ENCODE measurements around the gene RAD51AP1. TPM values are rescaled to one million over a fixed set of nuclear protein-coding genes. Genes with fewer than 3 reads are reported as not detected.

The RAD51AP1 gene
- total RNA-seq, 1 experiment from 2014 or later: 59.4 TPM

GRCh38 chr12:4567073-4567881, 28.6 kb downstream of the RAD51AP1 start:
- Histone ChIP-seq H2BK120ac (ENCODE audit: low read depth, low read length, poor library complexity, severe bottlenecking) (no peak overlapping the region), H3K9me3 (ENCODE audit: control insufficient read depth, low read depth, low read length) (no peaks in the 10 kb centered on the region), H3T11ph (ENCODE audit: low read length) (no peak overlapping the region), H2AFZ (ENCODE audit: low read length) (no peak overlapping the region), H4K20me1 (ENCODE audit: control insufficient read depth, insufficient read depth, insufficient read length) (no peaks in the 10 kb centered on the region), H3K27ac (ENCODE audit: insufficient read length, low read depth, low read length) (no peak overlapping the region), H3K23ac (ENCODE audit: insufficient read length, low read depth, low read length) (no peak overlapping the region), H2AK5ac (ENCODE audit: insufficient read length, low read length) (no peak overlapping the region), H2BK12ac (ENCODE audit: insufficient read length, low read depth, low read length) (no peak overlapping the region), H4K91ac (ENCODE audit: insufficient read length, low read depth, low read length) (no peak overlapping the region), H3K18ac (ENCODE audit: insufficient read length, low read depth, low read length) (no peak overlapping the region), H3K14ac (ENCODE audit: insufficient read depth, low read length) (no peak overlapping the region), H3K79me2 (ENCODE audit: insufficient read depth, low read length) (no peaks in the 10 kb centered on the region), H3K4ac (ENCODE audit: low read depth, low read length) (no peak overlapping the region), H2BK15ac (ENCODE audit: low read depth, low read length) (no peak overlapping the region), H4K5ac (ENCODE audit: insufficient read length, low read depth, low read length) (no peak overlapping the region), H3K56ac (ENCODE audit: insufficient read length, low read depth, low read length) (no peak overlapping the region), H3K4me1 (ENCODE audit: insufficient read depth, low read length) (no peaks in the 10 kb centered on the region), H3K79me1 (ENCODE audit: insufficient read depth, low read depth, low read length, poor library complexity, severe bottlenecking) (no peaks in the 10 kb centered on the region), H3K4me2 (ENCODE audit: insufficient read depth, insufficient read length, low read length) (no peak overlapping the region), H2BK20ac (ENCODE audit: low read depth, low read length, poor library complexity, severe bottlenecking) (no peak overlapping the region), H4K8ac (replicated peaks; ENCODE audit: insufficient read length, low read depth, low read length) (no peak overlapping the region), H2BK5ac (ENCODE audit: insufficient read length, low read length) (no peak overlapping the region), H3K23me2 (ENCODE audit: insufficient read length, low read depth, low read length, poor library complexity, severe bottlenecking) (peaks cover under 1% of the 10 kb centered on the region), H3K9ac (ENCODE audit: extremely low read depth, insufficient read length, low read length) (no peak overlapping the region), H3K27me3 (ENCODE audit: insufficient read depth, low read length) (peaks cover 9% of the 10 kb centered on the region; the same call in 1 of the 2 replicates)
- no peaks in the 10 kb centered on the region for H3K36me3 Mint-ChIP-seq (ENCODE audit: insufficient read depth in 1 of 3, low read depth in 3 of 3)
- WGBS (ENCODE audit: extremely low coverage, insufficient read length, low lambda C conversion rate): no CpG with 5 or more reads among the region's 3 CpGs
- no peak for TF ChIP-seq CTCF (conservative IDR thresholded peaks at IDR 0.05)
- peaks cover 26% of the 10 kb centered on the region for H3K27me3 Mint-ChIP-seq (ENCODE audit: low read depth)
- no peak overlapping the region for H3K4me3 Mint-ChIP-seq
- no peak for DNase-seq
- H3K4me1 Mint-ChIP-seq: peaks cover 6 to 11% of the 10 kb centered on the region in 2 experiments
- H3K27ac Mint-ChIP-seq: no peak overlapping the region
- H3K9me3 Mint-ChIP-seq: no peaks in the 10 kb centered on the region; a peak in 1 of 5 replicates

Data from H9 (cell line).